Ovary (tissue), 3 donors: ENCODE measurements around the gene NSMF.

Experiments
- POLR2A ChIP-seq: fragments of 450-650 bp; IDR thresholded peaks from one replicate; pipeline ENCODE4 v1.6.1; 2017; ENCODE audit warnings: antibody characterized with exemption, mild to moderate bottlenecking, moderate library complexity
- TF ChIP-seq, protein P1 (sequence below), 3 donors: fragments of 450-650 bp in 2 of 3; fragments of 200-600 bp in 1 of 3; IDR thresholded peaks; one replicate each; pipeline versions ENCODE4 v1.5.1 to v1.8.0; 2016 to 2022; ENCODE audit warnings: antibody characterized with exemption in 3 of 3, mild to moderate bottlenecking in 1 of 3
- donor health status: DM: no; HTN: no; CAD: no.

- TF ChIP-seq, protein P1, sequence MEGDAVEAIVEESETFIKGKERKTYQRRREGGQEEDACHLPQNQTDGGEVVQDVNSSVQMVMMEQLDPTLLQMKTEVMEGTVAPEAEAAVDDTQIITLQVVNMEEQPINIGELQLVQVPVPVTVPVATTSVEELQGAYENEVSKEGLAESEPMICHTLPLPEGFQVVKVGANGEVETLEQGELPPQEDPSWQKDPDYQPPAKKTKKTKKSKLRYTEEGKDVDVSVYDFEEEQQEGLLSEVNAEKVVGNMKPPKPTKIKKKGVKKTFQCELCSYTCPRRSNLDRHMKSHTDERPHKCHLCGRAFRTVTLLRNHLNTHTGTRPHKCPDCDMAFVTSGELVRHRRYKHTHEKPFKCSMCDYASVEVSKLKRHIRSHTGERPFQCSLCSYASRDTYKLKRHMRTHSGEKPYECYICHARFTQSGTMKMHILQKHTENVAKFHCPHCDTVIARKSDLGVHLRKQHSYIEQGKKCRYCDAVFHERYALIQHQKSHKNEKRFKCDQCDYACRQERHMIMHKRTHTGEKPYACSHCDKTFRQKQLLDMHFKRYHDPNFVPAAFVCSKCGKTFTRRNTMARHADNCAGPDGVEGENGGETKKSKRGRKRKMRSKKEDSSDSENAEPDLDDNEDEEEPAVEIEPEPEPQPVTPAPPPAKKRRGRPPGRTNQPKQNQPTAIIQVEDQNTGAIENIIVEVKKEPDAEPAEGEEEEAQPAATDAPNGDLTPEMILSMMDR (IDR thresholded peaks at IDR 0.05): no peak
- TF ChIP-seq POLR2A: no peak
Observed at GRCh38 chr9:137465720-137466388, 6.7 kb upstream of the NSMF start.
